GM12874 (cell line): ENCODE measurements around the gene NAA15.

Source experiments
- TF ChIP-seq, protein P1 (sequence below): IDR thresholded peaks from 2 replicates; pipeline ENCODE4 v1.5.1; 2011; ENCODE audit warnings: low read depth, mild to moderate bottlenecking, control low read depth, low read length, moderate library complexity; ENCODE audit not compliant: insufficient read depth

NAA15 gene

GRCh38 chr4:139331185-139331584 is 29.9 kb downstream of the NAA15 start:
- TF ChIP-seq, protein P1, sequence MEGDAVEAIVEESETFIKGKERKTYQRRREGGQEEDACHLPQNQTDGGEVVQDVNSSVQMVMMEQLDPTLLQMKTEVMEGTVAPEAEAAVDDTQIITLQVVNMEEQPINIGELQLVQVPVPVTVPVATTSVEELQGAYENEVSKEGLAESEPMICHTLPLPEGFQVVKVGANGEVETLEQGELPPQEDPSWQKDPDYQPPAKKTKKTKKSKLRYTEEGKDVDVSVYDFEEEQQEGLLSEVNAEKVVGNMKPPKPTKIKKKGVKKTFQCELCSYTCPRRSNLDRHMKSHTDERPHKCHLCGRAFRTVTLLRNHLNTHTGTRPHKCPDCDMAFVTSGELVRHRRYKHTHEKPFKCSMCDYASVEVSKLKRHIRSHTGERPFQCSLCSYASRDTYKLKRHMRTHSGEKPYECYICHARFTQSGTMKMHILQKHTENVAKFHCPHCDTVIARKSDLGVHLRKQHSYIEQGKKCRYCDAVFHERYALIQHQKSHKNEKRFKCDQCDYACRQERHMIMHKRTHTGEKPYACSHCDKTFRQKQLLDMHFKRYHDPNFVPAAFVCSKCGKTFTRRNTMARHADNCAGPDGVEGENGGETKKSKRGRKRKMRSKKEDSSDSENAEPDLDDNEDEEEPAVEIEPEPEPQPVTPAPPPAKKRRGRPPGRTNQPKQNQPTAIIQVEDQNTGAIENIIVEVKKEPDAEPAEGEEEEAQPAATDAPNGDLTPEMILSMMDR: no peak

DNA sequence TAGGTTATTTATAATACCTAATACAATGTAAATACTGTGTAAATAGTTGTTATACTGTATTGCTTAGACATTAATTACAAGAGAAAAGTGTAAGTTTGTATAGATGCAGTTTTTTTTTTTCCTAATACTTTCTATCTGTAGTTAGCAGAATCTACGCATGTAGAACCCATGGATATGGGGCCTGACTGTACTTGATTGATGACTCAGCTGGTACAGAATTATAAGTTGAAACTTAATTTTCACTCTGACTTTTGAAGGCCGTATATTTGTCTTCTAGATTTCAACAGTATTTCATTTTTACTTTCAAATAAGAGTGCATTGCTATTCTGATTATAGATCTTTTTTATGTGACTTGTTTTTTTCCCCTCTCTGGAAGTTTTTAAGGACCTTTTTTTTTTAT is 31.7 kb downstream of the NAA15 start:
- TF ChIP-seq, protein P1: no peak

- TF ChIP-seq, protein P1: no peak
Observed at GRCh38 chr4:139337612-139338011, 36.3 kb downstream of the NAA15 start.

DNA sequence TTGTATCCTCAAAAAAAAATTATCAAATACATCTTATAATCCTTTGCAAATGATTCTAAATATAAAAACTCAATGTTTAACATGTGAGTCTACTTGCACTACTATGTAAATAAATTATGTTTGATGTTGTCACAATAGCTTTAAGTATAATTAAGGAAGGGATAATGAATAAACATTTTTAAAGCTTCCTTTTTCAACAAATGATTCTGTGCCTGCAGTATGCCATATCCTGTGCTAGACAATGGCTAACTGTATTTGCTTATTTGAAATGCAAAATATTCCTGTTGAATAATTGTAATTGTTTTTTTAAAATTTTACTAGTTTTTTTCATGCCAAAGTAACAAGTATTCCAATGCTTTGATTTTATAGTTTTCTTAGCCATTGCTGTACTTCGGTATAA is 60.0 kb downstream of the NAA15 start:
- TF ChIP-seq, protein P1: no peak

DNA sequence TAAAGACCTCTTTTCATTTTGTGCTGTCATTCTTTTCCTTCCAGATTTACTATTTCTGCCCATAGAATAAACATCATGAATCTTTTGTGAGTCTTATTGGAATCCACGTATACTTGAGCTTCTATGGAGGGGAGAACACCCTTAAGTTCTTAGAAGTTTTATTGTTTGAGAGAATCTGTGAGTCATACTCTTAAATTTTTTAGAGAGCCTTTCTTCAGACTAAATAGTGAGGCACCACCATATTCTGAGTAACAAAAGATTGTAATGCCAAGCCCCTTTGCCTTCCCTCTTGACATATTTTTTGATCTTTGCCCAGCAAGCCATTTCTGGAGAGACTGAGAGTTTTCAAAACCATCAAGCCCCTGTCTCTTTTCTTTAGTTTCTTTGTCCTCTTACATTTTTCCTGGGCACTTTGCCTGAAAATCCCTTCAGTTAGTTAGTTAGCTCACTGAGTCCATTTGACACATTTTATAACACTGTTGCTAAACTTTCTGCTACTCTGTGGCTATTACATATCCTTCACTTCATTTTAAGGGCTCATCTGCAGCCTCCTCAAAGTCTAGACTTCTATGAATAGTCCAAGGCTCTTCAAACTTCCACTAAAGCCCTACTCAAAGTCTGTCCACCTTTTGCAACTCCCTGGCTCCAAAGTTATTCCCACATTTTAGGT is 66.3 kb downstream of the NAA15 start:
- TF ChIP-seq, protein P1: no peak

DNA sequence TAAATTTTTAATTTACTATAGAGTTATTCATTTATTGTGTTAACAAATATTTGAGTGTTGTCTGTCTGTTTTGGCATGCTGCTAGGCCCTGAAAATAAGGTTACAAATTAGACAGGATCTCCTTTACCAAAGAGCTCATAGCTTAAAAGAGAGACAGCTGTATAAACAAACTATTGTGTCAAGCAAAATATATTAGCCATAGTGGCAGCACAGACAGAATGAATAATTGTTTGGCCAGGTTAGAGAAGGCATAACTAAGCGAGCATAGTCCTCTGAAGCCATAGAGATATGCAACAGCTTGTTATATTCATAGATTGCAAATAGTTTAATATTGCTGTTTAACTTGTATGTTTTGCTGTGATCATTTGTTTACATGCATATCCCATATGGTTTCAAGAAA is 67.7 kb downstream of the NAA15 start:
- TF ChIP-seq, protein P1: no peak

DNA sequence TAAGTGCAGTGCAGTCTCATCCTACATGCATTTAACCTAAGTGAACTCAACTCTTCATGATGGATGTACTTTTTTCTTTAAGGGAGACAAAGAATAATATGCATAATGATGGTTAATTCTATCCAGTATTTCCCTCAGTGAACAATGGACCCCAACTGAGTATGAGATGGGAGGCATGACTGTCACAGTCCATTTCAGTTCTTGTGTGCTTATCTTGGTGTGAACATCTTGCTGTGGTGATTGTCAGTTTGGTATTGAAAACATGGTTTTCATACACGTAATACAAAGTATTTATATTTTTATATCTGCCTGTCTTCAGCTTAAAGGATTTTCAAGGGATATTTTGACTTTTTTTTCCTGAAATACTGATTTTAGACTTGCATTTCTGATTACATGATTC is 72.9 kb downstream of the NAA15 start:
- TF ChIP-seq, protein P1: no peak
